ENCODE data around the gene SBF2. TPM values are rescaled to one million over a fixed set of nuclear protein-coding genes. Genes with fewer than 3 reads are reported as not detected.

SBF2 gene
- total RNA-seq, 1 experiment from 2014 or later: 30.2 TPM

- Histone ChIP-seq H3K18ac (ENCODE audit: insufficient read length, low read depth, low read length) (no peak overlapping the region), H3K9me3 (ENCODE audit: control insufficient read depth, low read depth, low read length) (no peaks in the 10 kb centered on the region), H2BK5ac (ENCODE audit: insufficient read length, low read length) (no peak overlapping the region), H2BK120ac (ENCODE audit: low read depth, low read length, poor library complexity, severe bottlenecking) (no peak overlapping the region), H3K9ac (ENCODE audit: extremely low read depth, insufficient read length, low read length) (no peak overlapping the region), H2AFZ (ENCODE audit: low read length) (no peak overlapping the region), H2BK20ac (ENCODE audit: low read depth, low read length, poor library complexity, severe bottlenecking) (no peak overlapping the region), H3K56ac (ENCODE audit: insufficient read length, low read depth, low read length) (no peak overlapping the region), H4K5ac (ENCODE audit: insufficient read length, low read depth, low read length) (no peak overlapping the region), H3K4me1 (ENCODE audit: insufficient read depth, low read length) (peaks cover 7% of the 10 kb centered on the region; the same call in 1 of the 2 replicates), H4K8ac (replicated peaks; ENCODE audit: insufficient read length, low read depth, low read length) (no peak overlapping the region), H2BK12ac (ENCODE audit: insufficient read length, low read depth, low read length) (no peak overlapping the region), H4K91ac (ENCODE audit: insufficient read length, low read depth, low read length) (no peak overlapping the region), H3K14ac (ENCODE audit: insufficient read depth, low read length) (no peak overlapping the region), H3K23ac (ENCODE audit: insufficient read length, low read depth, low read length) (no peak overlapping the region), H4K20me1 (ENCODE audit: control insufficient read depth, insufficient read depth, insufficient read length) (no peaks in the 10 kb centered on the region), H3K4ac (ENCODE audit: low read depth, low read length) (no peak overlapping the region), H3K79me1 (ENCODE audit: insufficient read depth, low read depth, low read length, poor library complexity, severe bottlenecking) (no peaks in the 10 kb centered on the region), H3K27me3 (ENCODE audit: insufficient read depth, low read length) (no peaks in the 10 kb centered on the region), H3K23me2 (ENCODE audit: insufficient read length, low read depth, low read length, poor library complexity, severe bottlenecking) (no peaks in the 10 kb centered on the region), H2BK15ac (ENCODE audit: low read depth, low read length) (no peak overlapping the region), H3T11ph (ENCODE audit: low read length) (no peak overlapping the region), H3K79me2 (ENCODE audit: insufficient read depth, low read length) (no peaks in the 10 kb centered on the region), H3K4me2 (ENCODE audit: insufficient read depth, insufficient read length, low read length) (no peak overlapping the region), H3K27ac (ENCODE audit: insufficient read length, low read depth, low read length) (no peak overlapping the region), H2AK5ac (ENCODE audit: insufficient read length, low read length) (no peak overlapping the region)
- Mint-ChIP-seq H3K4me1 (peaks cover 47 to 50% of the 10 kb centered on the region in 2 experiments), H3K27me3 (ENCODE audit: low read depth) (no peaks in the 10 kb centered on the region), H3K36me3 (ENCODE audit: insufficient read depth in 1 of 3, low read depth in 3 of 3) (no peaks in the 10 kb centered on the region), H3K27ac (peak overlapping the region in 1 of 3 experiments; percentile 74; a peak in 1 of 7 replicates), H3K9me3 (no peaks in the 10 kb centered on the region), H3K4me3 (no peak overlapping the region; a peak in 1 of 5 replicates)
- no CpG with 5 or more reads among the region's 3 CpGs for WGBS (ENCODE audit: extremely low coverage, insufficient read length, low lambda C conversion rate)
- no peak for DNase-seq
- TF ChIP-seq, protein P1, sequence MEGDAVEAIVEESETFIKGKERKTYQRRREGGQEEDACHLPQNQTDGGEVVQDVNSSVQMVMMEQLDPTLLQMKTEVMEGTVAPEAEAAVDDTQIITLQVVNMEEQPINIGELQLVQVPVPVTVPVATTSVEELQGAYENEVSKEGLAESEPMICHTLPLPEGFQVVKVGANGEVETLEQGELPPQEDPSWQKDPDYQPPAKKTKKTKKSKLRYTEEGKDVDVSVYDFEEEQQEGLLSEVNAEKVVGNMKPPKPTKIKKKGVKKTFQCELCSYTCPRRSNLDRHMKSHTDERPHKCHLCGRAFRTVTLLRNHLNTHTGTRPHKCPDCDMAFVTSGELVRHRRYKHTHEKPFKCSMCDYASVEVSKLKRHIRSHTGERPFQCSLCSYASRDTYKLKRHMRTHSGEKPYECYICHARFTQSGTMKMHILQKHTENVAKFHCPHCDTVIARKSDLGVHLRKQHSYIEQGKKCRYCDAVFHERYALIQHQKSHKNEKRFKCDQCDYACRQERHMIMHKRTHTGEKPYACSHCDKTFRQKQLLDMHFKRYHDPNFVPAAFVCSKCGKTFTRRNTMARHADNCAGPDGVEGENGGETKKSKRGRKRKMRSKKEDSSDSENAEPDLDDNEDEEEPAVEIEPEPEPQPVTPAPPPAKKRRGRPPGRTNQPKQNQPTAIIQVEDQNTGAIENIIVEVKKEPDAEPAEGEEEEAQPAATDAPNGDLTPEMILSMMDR (conservative IDR thresholded peaks at IDR 0.05): no peak
Observed at GRCh38 chr11:10318527-10318802, 24.4 kb upstream of the SBF2 start.

All from H9 (cell line).